Fibroblast of the aortic adventitia (primary cell): Measurements from ENCODE around the gene BIRC2. TPM values are rescaled to one million over a fixed set of nuclear protein-coding genes. Genes with fewer than 3 reads are reported as not detected.
A peak's percentile ranks its signal among the peaks of the same experiment; 100 is the strongest.

ENCODE experiments used
- DNase-seq: peaks from one replicate; pipeline ENCODE4 v3.0.0-alpha.2; 2010; ENCODE audit warnings: low read depth
- H3K4me3 ChIP-seq: 2 replicates; pipeline ENCODE4 v1.5.1; 2011; ENCODE audit warnings: low read depth, mild to moderate bottlenecking, control low read depth, low read length, moderate library complexity
- CTCF ChIP-seq: IDR thresholded peaks from 2 replicates; pipeline ENCODE4 v1.5.1; 2011; ENCODE audit warnings: mild to moderate bottlenecking, low read length, control low read depth, inconsistent platforms; ENCODE audit not compliant: insufficient read depth
- total RNA-seq: library from RNA; depleted of rRNA; stranded (reverse); fragments of >200 nt; gene quantifications from 2 replicates; pipeline ENCODE4 v1.2.3, GENCODE V29; 2012; ENCODE audit warnings: low replicate concordance

BIRC2 gene
- total RNA-seq, 1 donor, result 68.7 TPM

GRCh38 chr11:102306817-102307726 is 39.9 kb upstream of the BIRC2 start:
- no peak for DNase-seq
- TF ChIP-seq CTCF, result no peak
- H3K4me3 ChIP-seq, result no peak overlapping the region

DNA sequence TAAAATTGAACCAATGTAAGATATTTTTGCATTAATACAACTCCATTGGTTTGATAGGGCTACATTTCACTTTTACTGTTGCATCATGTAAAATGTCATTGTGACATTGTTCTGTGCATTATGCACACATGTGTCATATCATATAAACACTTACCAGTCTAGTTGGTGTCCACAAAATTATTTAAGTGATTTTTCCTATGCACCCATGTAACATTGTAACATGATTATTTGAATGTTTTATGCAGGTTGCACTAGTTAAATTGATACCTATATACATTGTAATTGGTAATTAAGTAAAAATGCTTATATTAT is 39.3 kb upstream of the BIRC2 start:
- no peak for DNase-seq
- no peak for TF ChIP-seq CTCF
- H3K4me3 ChIP-seq, result no peak overlapping the region

GRCh38 chr11:102309621-102310541 is 37.1 kb upstream of the BIRC2 start:
- H3K4me3 ChIP-seq, result no peak overlapping the region
- no peak for DNase-seq
- TF ChIP-seq CTCF, result no peak

- H3K4me3 ChIP-seq, result peak overlapping the region; percentile 19
- TF ChIP-seq CTCF, result no peak
- peak; percentile 54 for DNase-seq
Observed at GRCh38 chr11:102312667-102313066, 34.3 kb upstream of the BIRC2 start.

GRCh38 chr11:102313238-102313940 is 33.6 kb upstream of the BIRC2 start:
- DNase-seq, result peak; percentile 64
- no peak for TF ChIP-seq CTCF
- H3K4me3 ChIP-seq, result peak overlapping the region; percentile 43

GRCh38 chr11:102314784-102315183 is 32.2 kb upstream of the BIRC2 start:
- no peak for DNase-seq
- no peak for TF ChIP-seq CTCF
- no peak overlapping the region for H3K4me3 ChIP-seq
